ENCODE results near the gene RAPGEF3. TPM values are rescaled to one million over a fixed set of nuclear protein-coding genes. Genes with fewer than 3 reads are reported as not detected.
A peak's percentile ranks its signal among the peaks of the same experiment; 100 is the strongest.

RAPGEF3 gene
- total RNA-seq, 1 donor from 2014 or later: 0.58 TPM

DNA sequence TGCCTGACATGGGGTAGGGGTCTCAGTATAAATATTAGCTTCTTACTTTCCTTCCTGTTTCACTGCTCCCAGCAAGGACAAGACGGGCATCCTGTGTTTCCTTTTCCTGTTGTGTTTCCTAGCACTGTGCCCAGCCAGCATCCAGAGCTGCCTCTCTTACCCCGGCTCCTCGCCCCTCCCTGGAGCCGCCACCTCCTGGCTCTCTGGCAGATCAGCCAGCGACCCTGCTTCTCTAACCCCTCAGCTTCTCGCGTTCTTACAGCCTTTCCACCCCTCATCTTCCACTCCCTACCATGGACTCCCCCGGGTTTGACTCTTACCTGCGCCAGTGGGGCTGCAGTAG lies 43.2 kb upstream of the RAPGEF3 start:
- H3K9me3 ChIP-seq (ENCODE audit: low read depth): no peaks in the 10 kb centered on the region
- H3K27ac ChIP-seq: no peak overlapping the region
- Mint-ChIP-seq H3K27me3 (ENCODE audit: insufficient read depth, low read depth) (no peaks in the 10 kb centered on the region), H3K36me3 (peaks cover 3% of the 10 kb centered on the region), H3K4me1 (peaks cover 55% of the 10 kb centered on the region), H3K9me3 (no peaks in the 10 kb centered on the region), H3K4me3 (peak overlapping the region; percentile 65), H3K27ac (peak overlapping the region; percentile 63)
- no peak overlapping the region for H3K4me2 ChIP-seq
- peaks cover 17% of the 10 kb centered on the region for H3K79me2 ChIP-seq (ENCODE audit: low read depth)
- TF ChIP-seq, protein P1, sequence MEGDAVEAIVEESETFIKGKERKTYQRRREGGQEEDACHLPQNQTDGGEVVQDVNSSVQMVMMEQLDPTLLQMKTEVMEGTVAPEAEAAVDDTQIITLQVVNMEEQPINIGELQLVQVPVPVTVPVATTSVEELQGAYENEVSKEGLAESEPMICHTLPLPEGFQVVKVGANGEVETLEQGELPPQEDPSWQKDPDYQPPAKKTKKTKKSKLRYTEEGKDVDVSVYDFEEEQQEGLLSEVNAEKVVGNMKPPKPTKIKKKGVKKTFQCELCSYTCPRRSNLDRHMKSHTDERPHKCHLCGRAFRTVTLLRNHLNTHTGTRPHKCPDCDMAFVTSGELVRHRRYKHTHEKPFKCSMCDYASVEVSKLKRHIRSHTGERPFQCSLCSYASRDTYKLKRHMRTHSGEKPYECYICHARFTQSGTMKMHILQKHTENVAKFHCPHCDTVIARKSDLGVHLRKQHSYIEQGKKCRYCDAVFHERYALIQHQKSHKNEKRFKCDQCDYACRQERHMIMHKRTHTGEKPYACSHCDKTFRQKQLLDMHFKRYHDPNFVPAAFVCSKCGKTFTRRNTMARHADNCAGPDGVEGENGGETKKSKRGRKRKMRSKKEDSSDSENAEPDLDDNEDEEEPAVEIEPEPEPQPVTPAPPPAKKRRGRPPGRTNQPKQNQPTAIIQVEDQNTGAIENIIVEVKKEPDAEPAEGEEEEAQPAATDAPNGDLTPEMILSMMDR (IDR thresholded peaks at IDR 0.05): no peak
- no peak for TF ChIP-seq EZH2phosphoT487 (IDR thresholded peaks at IDR 0.05)
- TF ChIP-seq EZH2 (IDR thresholded peaks at IDR 0.05): no peak
- H3F3A ChIP-seq (ENCODE audit: low read depth): peaks cover 5% of the 10 kb centered on the region
- no peak overlapping the region for H3K4me3 ChIP-seq
- H3K9ac ChIP-seq: no peak overlapping the region
- H3K4me1 ChIP-seq: peaks cover 32% of the 10 kb centered on the region
- H2AFZ ChIP-seq (replicated peaks): no peak overlapping the region
- no peaks in the 10 kb centered on the region for H3K27me3 ChIP-seq
- H3K36me3 ChIP-seq: no peaks in the 10 kb centered on the region
- peaks cover 13% of the 10 kb centered on the region for H4K20me1 ChIP-seq (ENCODE audit: low read depth)
- no peak for DNase-seq (ENCODE audit: low spot score)

DNA sequence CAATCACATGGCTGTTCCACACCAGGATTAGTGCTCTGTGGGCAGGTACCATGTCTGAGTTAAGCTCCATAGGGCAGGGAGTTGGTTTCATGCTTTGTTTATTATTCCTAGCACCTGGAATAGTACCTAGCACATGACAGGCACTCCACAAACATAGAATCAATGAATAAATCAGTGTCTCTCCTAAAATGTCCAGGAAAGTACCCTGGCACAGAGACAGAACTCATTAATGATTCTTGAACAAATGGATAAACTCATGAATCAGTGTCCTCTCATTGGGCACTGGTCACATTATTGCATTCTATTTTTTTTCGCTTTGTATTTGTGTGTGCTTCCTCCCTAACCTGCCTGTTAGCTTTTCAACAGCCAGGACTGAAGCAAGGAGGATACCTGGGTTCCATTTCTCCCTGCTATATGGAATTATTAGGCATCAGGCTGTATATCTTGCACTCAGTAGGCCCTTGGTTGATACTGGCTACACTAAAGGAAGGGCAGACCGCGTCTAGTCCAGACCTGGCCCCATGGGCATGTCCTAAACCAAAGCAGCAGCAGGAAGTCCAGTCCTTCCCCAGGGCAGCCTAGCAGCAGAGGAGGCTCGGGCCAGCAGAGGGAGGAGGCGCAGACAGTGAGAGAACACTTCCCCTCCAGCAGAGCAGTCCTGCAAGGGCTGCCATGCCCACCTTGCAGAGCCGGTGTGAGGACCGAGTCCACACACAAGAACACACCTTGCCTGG lies 42.7 kb upstream of the RAPGEF3 start:
- H4K20me1 ChIP-seq (ENCODE audit: low read depth): peaks cover 13% of the 10 kb centered on the region
- Mint-ChIP-seq H3K36me3 (peaks cover 3% of the 10 kb centered on the region), H3K27me3 (ENCODE audit: insufficient read depth, low read depth) (no peaks in the 10 kb centered on the region), H3K4me1 (peaks cover 51% of the 10 kb centered on the region), H3K4me3 (no peak overlapping the region), H3K27ac (peak overlapping the region; percentile 85), H3K9me3 (no peaks in the 10 kb centered on the region)
- no peak overlapping the region for H3K4me3 ChIP-seq
- no peaks in the 10 kb centered on the region for H3K9me3 ChIP-seq (ENCODE audit: low read depth)
- TF ChIP-seq, protein P1 (IDR thresholded peaks at IDR 0.05): no peak
- TF ChIP-seq EZH2 (IDR thresholded peaks at IDR 0.05): no peak
- no peak for TF ChIP-seq EZH2phosphoT487 (IDR thresholded peaks at IDR 0.05)
- H3K27me3 ChIP-seq: no peaks in the 10 kb centered on the region
- H2AFZ ChIP-seq (replicated peaks): no peak overlapping the region
- peaks cover 5% of the 10 kb centered on the region for H3F3A ChIP-seq (ENCODE audit: low read depth)
- DNase-seq (ENCODE audit: low spot score): peak; percentile 33
- peaks cover 12% of the 10 kb centered on the region for H3K79me2 ChIP-seq (ENCODE audit: low read depth)
- H3K9ac ChIP-seq: no peak overlapping the region
- H3K4me1 ChIP-seq: peaks cover 32% of the 10 kb centered on the region
- no peak overlapping the region for H3K4me2 ChIP-seq
- no peak overlapping the region for H3K27ac ChIP-seq
- H3K36me3 ChIP-seq: no peaks in the 10 kb centered on the region

DNA sequence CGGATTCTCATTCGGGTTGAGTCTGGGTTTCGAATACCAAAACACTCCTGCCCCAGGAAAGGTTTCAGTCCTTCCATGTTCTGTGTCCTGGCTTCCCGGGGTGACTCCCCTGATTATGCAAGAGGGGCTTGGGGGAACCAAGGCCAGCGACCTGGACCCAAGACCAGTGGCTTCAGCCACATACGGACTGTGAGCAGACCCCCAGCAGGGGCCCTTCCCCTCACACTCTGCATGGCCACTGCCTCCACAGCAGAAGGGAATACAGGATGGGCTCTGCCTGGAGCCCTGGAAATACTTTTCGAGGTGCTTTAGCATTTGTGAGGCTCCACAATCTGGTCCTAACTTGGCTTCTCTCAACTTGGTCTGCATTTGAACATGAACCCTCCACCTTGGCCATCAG lies 41.9 kb upstream of the RAPGEF3 start:
- no peak overlapping the region for H3K4me2 ChIP-seq
- H3K9me3 ChIP-seq (ENCODE audit: low read depth): no peaks in the 10 kb centered on the region
- no peak overlapping the region for H3K4me3 ChIP-seq
- H3K9ac ChIP-seq: no peak overlapping the region
- H4K20me1 ChIP-seq (ENCODE audit: low read depth): peaks cover 13% of the 10 kb centered on the region
- peaks cover 29% of the 10 kb centered on the region for H3K4me1 ChIP-seq
- H3K27me3 Mint-ChIP-seq (ENCODE audit: insufficient read depth, low read depth): no peaks in the 10 kb centered on the region
- no peak overlapping the region for H2AFZ ChIP-seq (replicated peaks)
- H3K4me1 Mint-ChIP-seq: peaks cover 44% of the 10 kb centered on the region
- H3K9me3 Mint-ChIP-seq: no peaks in the 10 kb centered on the region
- peaks cover 4% of the 10 kb centered on the region for H3K79me2 ChIP-seq (ENCODE audit: low read depth)
- peaks cover 3% of the 10 kb centered on the region for H3K36me3 Mint-ChIP-seq
- no peak overlapping the region for H3K27ac ChIP-seq
- H3F3A ChIP-seq (ENCODE audit: low read depth): peaks cover 5% of the 10 kb centered on the region
- H3K36me3 ChIP-seq: no peaks in the 10 kb centered on the region
- DNase-seq (ENCODE audit: low spot score): no peak
- H3K4me3 Mint-ChIP-seq: no peak overlapping the region
- peak overlapping the region; percentile 85 for H3K27ac Mint-ChIP-seq
- TF ChIP-seq, protein P1 (IDR thresholded peaks at IDR 0.05): no peak
- TF ChIP-seq EZH2 (IDR thresholded peaks at IDR 0.05) (no peak), EZH2phosphoT487 (IDR thresholded peaks at IDR 0.05) (no peak)
- H3K27me3 ChIP-seq: no peaks in the 10 kb centered on the region
